Measurements from ENCODE around the gene GOLT1A.

Gene GOLT1A

DNA sequence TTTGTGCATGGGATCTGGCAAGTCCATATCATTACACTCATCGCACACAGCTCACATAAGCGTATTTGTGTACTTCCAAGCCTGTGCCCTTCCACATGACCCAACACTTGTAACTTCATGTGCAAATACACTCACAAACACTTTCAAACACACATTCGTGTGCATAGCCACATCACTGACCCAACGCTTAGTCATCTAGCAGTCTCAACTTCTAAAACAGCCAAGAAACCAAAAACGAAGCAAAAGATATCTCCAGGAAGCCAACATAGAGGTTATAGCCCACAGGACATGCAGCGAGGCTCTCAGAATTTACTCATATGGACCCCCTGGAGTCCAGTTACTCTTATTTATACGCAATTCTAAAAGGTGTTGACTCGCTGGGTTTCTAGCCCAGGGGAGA, 10.9 kb upstream of the GOLT1A start:
- DNase-seq (ENCODE audit: low read depth) = no peak
- H3K4me3 ChIP-seq (ENCODE audit: control insufficient read depth, low read depth, low read length) = no peak overlapping the region
- TF ChIP-seq, protein P1, sequence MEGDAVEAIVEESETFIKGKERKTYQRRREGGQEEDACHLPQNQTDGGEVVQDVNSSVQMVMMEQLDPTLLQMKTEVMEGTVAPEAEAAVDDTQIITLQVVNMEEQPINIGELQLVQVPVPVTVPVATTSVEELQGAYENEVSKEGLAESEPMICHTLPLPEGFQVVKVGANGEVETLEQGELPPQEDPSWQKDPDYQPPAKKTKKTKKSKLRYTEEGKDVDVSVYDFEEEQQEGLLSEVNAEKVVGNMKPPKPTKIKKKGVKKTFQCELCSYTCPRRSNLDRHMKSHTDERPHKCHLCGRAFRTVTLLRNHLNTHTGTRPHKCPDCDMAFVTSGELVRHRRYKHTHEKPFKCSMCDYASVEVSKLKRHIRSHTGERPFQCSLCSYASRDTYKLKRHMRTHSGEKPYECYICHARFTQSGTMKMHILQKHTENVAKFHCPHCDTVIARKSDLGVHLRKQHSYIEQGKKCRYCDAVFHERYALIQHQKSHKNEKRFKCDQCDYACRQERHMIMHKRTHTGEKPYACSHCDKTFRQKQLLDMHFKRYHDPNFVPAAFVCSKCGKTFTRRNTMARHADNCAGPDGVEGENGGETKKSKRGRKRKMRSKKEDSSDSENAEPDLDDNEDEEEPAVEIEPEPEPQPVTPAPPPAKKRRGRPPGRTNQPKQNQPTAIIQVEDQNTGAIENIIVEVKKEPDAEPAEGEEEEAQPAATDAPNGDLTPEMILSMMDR (conservative IDR thresholded peaks at IDR 0.05; ENCODE audit: control insufficient read depth, insufficient read depth, low read depth, low read length) = no peak

- no peak overlapping the region for H3K4me3 ChIP-seq (ENCODE audit: control insufficient read depth, low read depth, low read length)
- TF ChIP-seq, protein P1 (conservative IDR thresholded peaks at IDR 0.05; ENCODE audit: control insufficient read depth, insufficient read depth, low read depth, low read length) = no peak
- DNase-seq (ENCODE audit: low read depth) = no peak
These were observed 9.5 kb upstream of the GOLT1A start for GRCh38 chr1:204223129-204223860.

- H3K4me3 ChIP-seq (ENCODE audit: control insufficient read depth, low read depth, low read length) = no peak overlapping the region
- TF ChIP-seq, protein P1 (conservative IDR thresholded peaks at IDR 0.05; ENCODE audit: control insufficient read depth, insufficient read depth, low read depth, low read length) = no peak
- DNase-seq (ENCODE audit: low read depth) = no peak
These were observed 8.9 kb upstream of the GOLT1A start for GRCh38 chr1:204222764-204223055.

GRCh38 chr1:204222006-204222763, 8.4 kb upstream of the GOLT1A start:
- TF ChIP-seq, protein P1 (conservative IDR thresholded peaks at IDR 0.05; ENCODE audit: control insufficient read depth, insufficient read depth, low read depth, low read length) = no peak
- no peak overlapping the region for H3K4me3 ChIP-seq (ENCODE audit: control insufficient read depth, low read depth, low read length)
- DNase-seq (ENCODE audit: low read depth) = no peak

DNA sequence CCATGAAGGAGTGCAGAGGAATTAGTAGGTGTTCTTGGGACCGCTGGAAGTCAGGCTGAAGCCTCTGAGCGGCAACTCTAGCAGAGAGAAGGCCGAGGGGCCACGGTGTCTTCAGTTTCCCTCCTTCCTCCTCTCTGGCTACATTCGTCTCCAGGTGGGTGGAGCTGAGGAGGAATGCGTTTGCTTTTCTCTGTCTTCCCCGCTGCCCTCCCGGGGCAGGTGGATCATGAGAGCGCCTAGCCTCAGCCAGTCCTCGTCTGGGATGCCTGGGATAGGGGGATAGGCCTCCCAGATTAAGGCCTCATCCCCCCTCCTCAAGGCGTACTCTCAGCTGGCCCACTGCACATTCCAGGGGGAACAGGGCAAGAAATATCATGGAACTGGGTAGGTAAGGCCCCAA, 7.5 kb upstream of the GOLT1A start:
- TF ChIP-seq, protein P1 (conservative IDR thresholded peaks at IDR 0.05; ENCODE audit: control insufficient read depth, insufficient read depth, low read depth, low read length) = no peak
- H3K4me3 ChIP-seq (ENCODE audit: control insufficient read depth, low read depth, low read length) = no peak overlapping the region
- DNase-seq (ENCODE audit: low read depth) = no peak

DNA sequence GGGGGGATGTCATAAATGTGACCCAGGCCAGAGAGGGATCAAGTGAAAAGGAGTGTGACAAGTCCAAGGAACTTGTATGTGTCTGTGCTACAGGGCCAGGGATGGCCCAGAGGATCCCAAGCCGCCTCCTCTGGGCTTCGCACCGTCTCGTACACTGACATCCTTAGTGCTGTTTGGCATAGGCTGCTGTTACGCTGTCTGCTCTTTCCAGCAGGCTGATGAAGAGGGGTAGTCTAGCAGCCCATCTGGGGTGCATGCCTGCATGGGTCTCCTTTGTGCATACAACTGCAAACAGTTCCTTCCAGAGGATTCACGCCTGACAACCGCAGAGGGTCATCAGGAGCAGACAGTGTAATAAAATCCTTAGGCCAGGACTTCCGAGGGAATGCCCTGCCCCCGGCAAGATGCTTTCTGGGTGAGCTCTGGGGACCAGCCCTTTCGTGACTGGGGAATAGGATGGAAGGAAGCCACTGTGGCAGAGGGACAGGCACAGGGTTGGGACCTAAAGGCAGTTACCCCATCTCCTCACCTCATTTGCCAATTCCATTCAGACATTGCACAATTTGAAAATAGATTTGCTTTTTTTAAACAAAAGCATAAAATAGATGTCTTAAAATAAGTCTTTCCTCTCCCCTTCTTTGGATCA, 6.3 kb upstream of the GOLT1A start:
- TF ChIP-seq, protein P1 (conservative IDR thresholded peaks at IDR 0.05; ENCODE audit: control insufficient read depth, insufficient read depth, low read depth, low read length) = no peak
- no peak for DNase-seq (ENCODE audit: low read depth)
- H3K4me3 ChIP-seq (ENCODE audit: control insufficient read depth, low read depth, low read length) = no peak overlapping the region

All from fibroblast of mammary gland (primary cell).